Transverse colon (tissue), 4 donors: Measurements from ENCODE around the gene IFT122. TPM values are rescaled to one million over a fixed set of nuclear protein-coding genes. Genes with fewer than 3 reads are reported as not detected.

Experiments
- DNase-seq: peaks from one replicate; pipeline ENCODE4 v3.0.0-alpha.2; 2019
- H3K27ac ChIP-seq, 4 donors: fragments of 200-600 bp; sonication (generic); 2 replicates each; pipeline ENCODE4 v1.5.1; 2016 to 2018; ENCODE audit warnings: inconsistent platforms in 4 of 4
- H3K27me3 ChIP-seq: fragments of 200-600 bp; sonication (generic); 2 replicates; pipeline ENCODE4 v1.5.1; 2017; ENCODE audit warnings: inconsistent platforms
- H3K36me3 ChIP-seq, 4 donors: fragments of 200-600 bp; sonication (generic); 2 replicates each; pipeline ENCODE4 v1.5.1; 2017 to 2019; ENCODE audit warnings: inconsistent platforms in 4 of 4
- H3K4me1 ChIP-seq, 4 donors: fragments of 200-600 bp; sonication (generic); 2 replicates each; pipeline ENCODE4 v1.5.1; 2017 to 2020; ENCODE audit warnings: inconsistent platforms in 4 of 4
- H3K4me3 ChIP-seq, 4 donors: fragments of 200-600 bp; sonication (generic); 1 replicate in 1 of 4; 2 replicates in 3 of 4; pipeline versions ENCODE4 v1.5.1 to v1.6.1; 2017 to 2019; ENCODE audit warnings: inconsistent platforms in 4 of 4
- H3K9me3 ChIP-seq, 2 donors: fragments of 200-600 bp; sonication (generic); 2 replicates each; pipeline ENCODE4 v1.5.1; 2017 to 2019; ENCODE audit warnings: inconsistent platforms in 2 of 2
- CTCF ChIP-seq, 5 experiments: fragments of 200-600 bp in 3 of 5; fragments of 450-650 bp in 2 of 5; sonication (generic) in 3 of 5; IDR thresholded peaks; 1 replicate in 2 of 5; 2 replicates in 3 of 5; pipeline ENCODE4 v1.5.1; 2016 to 2017; ENCODE audit warnings: antibody characterized with exemption in 5 of 5, inconsistent platforms in 3 of 5, mild to moderate bottlenecking in 2 of 5, moderate library complexity in 1 of 5
- EP300 ChIP-seq: sonication (generic); formaldehyde crosslinking; IDR thresholded peaks from one replicate; pipeline ENCODE4 v1.6.1; 2017; ENCODE audit warnings: antibody characterized with exemption, low read depth
- POLR2A ChIP-seq: fragments of 450-650 bp; IDR thresholded peaks from one replicate; pipeline ENCODE4 v1.6.1; 2016; ENCODE audit warnings: antibody characterized with exemption, mild to moderate bottlenecking, moderate library complexity
- POLR2AphosphoS5 ChIP-seq, 3 donors: sonication (generic); formaldehyde crosslinking; IDR thresholded peaks; one replicate each; pipeline ENCODE4 v1.6.1; 2016; ENCODE audit warnings: antibody characterized with exemption in 3 of 3
- WGBS, 2 donors: methylation state at CpG; one replicate each; pipeline ENCODE4 v1.1.5; 2018; ENCODE audit warnings: low coverage in 1 of 2; 5-methylcytosine and 5-hydroxymethylcytosine counted together
- in situ Hi-C, 4 donors: fragments of 200-750 bp; cut with MboI; loops; one replicate each; pipeline versions ENCODE4 v1.15.0 to v1.15.1; 2017; ENCODE audit warnings: low sequenced_read_pairs in 3 of 4, low pct_ligation_motif_present in 1 of 4, low pct_unique_long_range_greater_than_20kb in 1 of 4
- intact Hi-C: fragments of 100-400 bp; cut with DNase I; formaldehyde crosslinking; loops from one replicate; pipeline ENCODE4 v1.15.1; 2023; ENCODE audit warnings: low total_unique reads
- total RNA-seq, 4 donors: library from RNA; depleted of rRNA; stranded (reverse); fragments of >200 nt; gene quantifications; one replicate each; pipeline ENCODE4 v1.1.0, GENCODE V29; 2016

The IFT122 gene
- total RNA-seq, 4 donors from 2014 or later, result 15.0 to 77.6 (median 16.7) TPM

GRCh38 chr3:129548104-129548965 is 108.3 kb downstream of the IFT122 start:
- in situ Hi-C loops, result no loop called here
- no peaks in the 10 kb centered on the region for H3K27me3 ChIP-seq
- WGBS, 2 donors, result 20 to 86% methylated on average over 1 to 19 of the region's 19 CpGs
- no peak for DNase-seq
- no peaks in the 10 kb centered on the region for H3K4me1 ChIP-seq
- no peaks in the 10 kb centered on the region for H3K36me3 ChIP-seq
- TF ChIP-seq POLR2AphosphoS5 (IDR thresholded peaks at IDR 0.05) (no peak), EP300 (no peak), CTCF (IDR thresholded peaks at IDR 0.05) (no peak), POLR2A (no peak)
- H3K4me3 ChIP-seq, result no peak overlapping the region
- H3K9me3 ChIP-seq, result no peaks in the 10 kb centered on the region
- no peak overlapping the region for H3K27ac ChIP-seq
- intact Hi-C loops, result no loop called here

GRCh38 chr3:129549006-129549800 is 109.2 kb downstream of the IFT122 start:
- DNase-seq, result no peak
- Histone ChIP-seq H3K9me3 (no peaks in the 10 kb centered on the region), H3K36me3 (no peaks in the 10 kb centered on the region), H3K4me1 (peaks cover 0 to 5% (median 0%) of the 10 kb centered on the region in 4 donors), H3K4me3 (no peak overlapping the region), H3K27ac (no peak overlapping the region), H3K27me3 (no peaks in the 10 kb centered on the region)
- WGBS, 2 donors, result 90 to 95% methylated on average over 8 to 18 of the region's 18 CpGs
- in situ Hi-C loops, result no loop called here
- TF ChIP-seq EP300 (no peak), CTCF (IDR thresholded peaks at IDR 0.05) (no peak), POLR2A (no peak), POLR2AphosphoS5 (IDR thresholded peaks at IDR 0.05) (no peak)
- intact Hi-C loops, result no loop called here

DNA sequence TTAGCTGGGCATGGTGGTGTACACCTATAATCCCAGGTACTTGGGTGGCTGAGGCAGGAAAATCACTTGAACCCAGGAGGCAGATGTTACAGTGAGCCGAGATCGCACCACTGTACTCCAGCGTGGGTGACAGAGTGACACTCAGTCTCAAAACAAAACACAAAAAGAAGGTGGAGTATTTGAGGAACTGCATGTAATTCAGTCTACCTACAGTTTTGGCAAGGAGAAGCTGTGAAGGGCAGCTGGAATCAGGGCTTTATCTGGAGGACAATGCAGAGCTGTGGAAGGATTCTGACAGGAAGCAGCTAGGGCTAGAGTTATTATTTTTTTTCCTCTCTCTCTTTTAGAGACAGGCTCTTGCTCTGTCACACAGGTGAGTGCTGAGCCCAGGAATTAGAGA is 109.8 kb downstream of the IFT122 start:
- Histone ChIP-seq H3K9me3 (no peaks in the 10 kb centered on the region), H3K27ac (no peak overlapping the region), H3K27me3 (no peaks in the 10 kb centered on the region), H3K4me3 (no peak overlapping the region), H3K4me1 (peaks cover 0 to 11% (median 0%) of the 10 kb centered on the region in 4 donors), H3K36me3 (no peaks in the 10 kb centered on the region)
- TF ChIP-seq EP300 (no peak), POLR2AphosphoS5 (IDR thresholded peaks at IDR 0.05) (no peak), POLR2A (no peak), CTCF (IDR thresholded peaks at IDR 0.05) (no peak)
- intact Hi-C loops (no loop called here), in situ Hi-C loops (no loop called here)
- 78 to 89% methylated on average over 3 of the region's 3 CpGs for WGBS, 2 donors
- no peak for DNase-seq
